Activated CD8-positive, alpha-beta memory T cell treated with anti-CD3 and anti-CD28 coated beads for 36 hours (primary cell): ENCODE data around the gene CDHR3. TPM values are rescaled to one million over a fixed set of nuclear protein-coding genes. Genes with fewer than 3 reads are reported as not detected.

ENCODE experiments used
- total RNA-seq, 2 experiments: library from RNA; stranded (reverse); gene quantifications; one replicate each; pipeline ENCODE4 v1.2.3, GENCODE V29; 2021

The CDHR3 gene
- total RNA-seq, 2 experiments from 2014 or later = 0.23 to 0.44 TPM

Other genes starting within 250 kb of the CDHR3 start
- 1 to 10 TPM; 3.8 to 4.3 TPM for gene ATXN7L1, start 86.7 kb upstream of the CDHR3 start, total RNA-seq
- gene SYPL1, start 149.0 kb downstream of the CDHR3 start, total RNA-seq = 10 to 100 TPM; 33.8 to 35.0 TPM